Heart left ventricle (tissue), 13 donors: ENCODE results near the gene ST6GALNAC4.

Experiments
- POLR2A ChIP-seq, 2 donors: fragments of 450-650 bp; IDR thresholded peaks; one replicate each; pipeline ENCODE4 v1.6.1; 2017; ENCODE audit warnings: antibody characterized with exemption in 2 of 2, mild to moderate bottlenecking in 2 of 2, moderate library complexity in 2 of 2
- TF ChIP-seq, protein P1 (sequence below), 12 donors: fragments of 200-600 bp; sonication (generic) in 4 of 12; IDR thresholded peaks; one replicate each; pipeline versions ENCODE4 v1.5.0 to v1.8.0; 2018 to 2022; ENCODE audit warnings: antibody characterized with exemption in 12 of 12, mild to moderate bottlenecking in 5 of 12
- donor health status: ischemic (EF 13 %, LVEDD 7.1; RV severe dilation, severe dysfunction).
- donor health status: DM: no; HTN: yes; CAD: no.
- donor health status: DM: no; HTN: no; CAD: no.
- donor health status: ischemic (EF 25% LVEDD 6.9; RV normal size, moderate dysfunction).
- donor health status: ischemic (EF 25% LVEDD 5.7; RV mildly dilated, moderate dysfunction).
- donor health status: ischemic (EF 35%, LVEDD 5.7; RV mildly dilated, moderate dysfunction).
- donor health status: nonischemic (EF 11% LVEDD 7.7; RV severe dilation, severe dysfunction).
- donor health status: DM: yes; HTN: yes; CAD: no.
- donor health status: PGD.
- donor health status: ischemic (EF 29% LVEDD 5.4; RV normal size, mild dysfunction).
- donor health status: nonischemic (EF 23%, LVEDD 6.1; RV moderate dilation, normal function).

DNA sequence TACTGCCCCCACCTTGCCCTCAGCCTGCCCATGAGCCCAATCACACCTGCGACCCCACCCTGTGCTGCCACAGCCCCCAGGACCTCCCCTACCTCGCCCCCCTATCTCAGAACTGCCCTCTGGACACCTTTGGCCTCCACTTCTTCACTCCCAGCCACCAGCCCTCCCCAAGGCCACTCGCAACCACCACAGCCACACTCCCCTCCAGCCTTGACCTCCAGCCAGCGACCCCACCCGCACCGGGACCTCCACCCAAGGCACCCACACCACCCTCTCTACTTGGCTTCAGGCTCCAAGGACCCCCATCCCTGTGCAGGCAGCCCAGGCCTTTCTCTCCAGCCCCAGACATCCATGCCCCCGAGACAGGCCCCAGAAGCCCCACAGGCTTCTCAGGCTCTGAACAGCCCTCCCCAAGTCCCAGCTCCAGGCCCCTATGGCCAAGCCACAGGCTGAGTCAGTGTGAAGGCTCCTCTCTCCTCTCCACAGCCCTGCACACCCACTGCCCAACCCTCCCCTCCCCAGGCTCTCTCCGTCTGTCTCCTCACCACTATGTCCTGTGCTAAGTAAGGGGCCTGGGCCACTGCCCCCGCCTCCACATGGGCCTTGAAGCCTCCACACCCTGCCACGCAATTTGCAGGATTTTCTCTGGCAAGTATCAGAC is 41.4 kb downstream of the ST6GALNAC4 start:
- TF ChIP-seq, protein P1, sequence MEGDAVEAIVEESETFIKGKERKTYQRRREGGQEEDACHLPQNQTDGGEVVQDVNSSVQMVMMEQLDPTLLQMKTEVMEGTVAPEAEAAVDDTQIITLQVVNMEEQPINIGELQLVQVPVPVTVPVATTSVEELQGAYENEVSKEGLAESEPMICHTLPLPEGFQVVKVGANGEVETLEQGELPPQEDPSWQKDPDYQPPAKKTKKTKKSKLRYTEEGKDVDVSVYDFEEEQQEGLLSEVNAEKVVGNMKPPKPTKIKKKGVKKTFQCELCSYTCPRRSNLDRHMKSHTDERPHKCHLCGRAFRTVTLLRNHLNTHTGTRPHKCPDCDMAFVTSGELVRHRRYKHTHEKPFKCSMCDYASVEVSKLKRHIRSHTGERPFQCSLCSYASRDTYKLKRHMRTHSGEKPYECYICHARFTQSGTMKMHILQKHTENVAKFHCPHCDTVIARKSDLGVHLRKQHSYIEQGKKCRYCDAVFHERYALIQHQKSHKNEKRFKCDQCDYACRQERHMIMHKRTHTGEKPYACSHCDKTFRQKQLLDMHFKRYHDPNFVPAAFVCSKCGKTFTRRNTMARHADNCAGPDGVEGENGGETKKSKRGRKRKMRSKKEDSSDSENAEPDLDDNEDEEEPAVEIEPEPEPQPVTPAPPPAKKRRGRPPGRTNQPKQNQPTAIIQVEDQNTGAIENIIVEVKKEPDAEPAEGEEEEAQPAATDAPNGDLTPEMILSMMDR (IDR thresholded peaks at IDR 0.05): no peak
- no peak for TF ChIP-seq POLR2A (IDR thresholded peaks at IDR 0.05)
